CD4-positive, alpha-beta T cell (primary cell): Measurements from ENCODE around the gene RALGPS1. TPM values are rescaled to one million over a fixed set of nuclear protein-coding genes. Genes with fewer than 3 reads are reported as not detected.

Experiments
- ATAC-seq: fragments of 200-7000 bp; cut with Tn5 transposase; one replicate; pipeline ENCODE4 v1.10.0; 2022; ENCODE audit warnings: mild to moderate bottlenecking; ENCODE audit not compliant: poor library complexity
- CTCF ChIA-PET: fragments of 350-600 bp; sonication (Branson Sonifier 250); formaldehyde crosslinking; loops from one replicate; lab custom pipeline; 2021; ENCODE audit warnings: antibody characterized with exemption, inconsistent platforms; lab: Charles Lee
- POLR2A ChIA-PET: fragments of 350-600 bp; sonication (Branson Sonifier 250); formaldehyde crosslinking; loops from one replicate; lab custom pipeline; 2021; ENCODE audit warnings: antibody characterized with exemption, inconsistent platforms; lab: Charles Lee
- DNase-seq, 14 experiments: peaks; one replicate each; pipeline ENCODE4 v3.0.0-alpha.2; 2013 to 2020; ENCODE audit warnings: mixed read lengths in 2 of 14
- H3K27ac ChIP-seq, 2 donors: one replicate each; pipeline versions ENCODE4 v1.5.1 to v1.7.0; 2013; ENCODE audit warnings: low read length in 2 of 2, low read depth in 1 of 2, mild to moderate bottlenecking in 1 of 2
- H3K27me3 ChIP-seq, 2 experiments: 1 replicate in 1 of 2; 2 replicates in 1 of 2; pipeline versions ENCODE4 v1.6.1 to v1.7.0; 2013; ENCODE audit warnings: low read length in 2 of 2, control low read depth in 1 of 2, mild to moderate bottlenecking in 1 of 2, moderate library complexity in 1 of 2; ENCODE audit not compliant: insufficient read depth in 2 of 2, control insufficient read depth in 1 of 2
- H3K36me3 ChIP-seq: one replicate; pipeline ENCODE4 v1.6.1; 2013; ENCODE audit warnings: low read length, control low read depth; ENCODE audit not compliant: insufficient read depth
- H3K4me1 ChIP-seq: one replicate; pipeline ENCODE4 v1.6.1; 2013; ENCODE audit warnings: low read length, control low read depth; ENCODE audit not compliant: insufficient read depth
- H3K4me3 ChIP-seq: one replicate; pipeline ENCODE4 v1.5.1; 2013; ENCODE audit warnings: mild to moderate bottlenecking, low read length, moderate library complexity
- H3K9me3 ChIP-seq, 2 experiments: 1 replicate in 1 of 2; 2 replicates in 1 of 2; pipeline versions ENCODE4 v1.6.1 to v1.7.0; 2013; ENCODE audit warnings: low read length in 2 of 2, mild to moderate bottlenecking in 2 of 2, control low read depth in 1 of 2, moderate library complexity in 1 of 2; ENCODE audit not compliant: control insufficient read depth in 1 of 2, insufficient read depth in 1 of 2
- H3K27ac Mint-ChIP-seq: one replicate; pipeline ENCODE4 v1.8.0; 2020; ENCODE audit warnings: mixed read lengths
- H3K27me3 Mint-ChIP-seq: one replicate; pipeline ENCODE4 v1.8.0; 2021; ENCODE audit warnings: mixed read lengths
- H3K36me3 Mint-ChIP-seq: one replicate; pipeline ENCODE4 v1.8.0; 2021; ENCODE audit warnings: low read depth, mixed read lengths
- H3K4me1 Mint-ChIP-seq: one replicate; pipeline ENCODE4 v1.8.0; 2021; ENCODE audit warnings: low read depth, mixed read lengths
- H3K4me3 Mint-ChIP-seq: one replicate; pipeline ENCODE4 v1.8.0; 2020; ENCODE audit warnings: mild to moderate bottlenecking, mixed read lengths
- H3K9me3 Mint-ChIP-seq: one replicate; pipeline ENCODE4 v1.8.0; 2020; ENCODE audit warnings: mixed read lengths
- CTCF ChIP-seq: fragments of 200-600 bp; IDR thresholded peaks from one replicate; pipeline ENCODE4 v1.8.0; 2022; ENCODE audit warnings: antibody characterized with exemption, mild to moderate bottlenecking
- intact Hi-C, 2 experiments: fragments of 100-400 bp; cut with DNase I in 1 of 2; cut with micrococcal nuclease in 1 of 2; formaldehyde crosslinking; loops; one replicate each; pipeline versions ENCODE4 v1.15.1 to v1.9.0; 2023 to 2025; cut with DNase I, micrococcal nuclease
- total RNA-seq, 174 experiments: library from RNA in 2 of 174; stranded (reverse) in 2 of 174; gene quantifications; one replicate each; pipeline ENCODE4 v1.2.3 and lab custom pipeline; 2021 to 2026

Gene RALGPS1
- total RNA-seq, 2 experiments from 2014 or later = 5.8 to 6.3 TPM

- POLR2A ChIA-PET = no interaction called here
- Histone ChIP-seq H3K36me3 (no peaks in the 10 kb centered on the region), H3K9me3 (no peaks in the 10 kb centered on the region), H3K4me3 (no peak overlapping the region), H3K4me1 (peaks cover 16% of the 10 kb centered on the region), H3K27ac (no peak overlapping the region), H3K27me3 (no peaks in the 10 kb centered on the region)
- Mint-ChIP-seq H3K9me3 (no peaks in the 10 kb centered on the region), H3K36me3 (no peaks in the 10 kb centered on the region), H3K4me1 (peaks cover 27% of the 10 kb centered on the region), H3K4me3 (no peak overlapping the region), H3K27me3 (no peaks in the 10 kb centered on the region), H3K27ac (no peak overlapping the region)
- no peak for TF ChIP-seq CTCF
- CTCF ChIA-PET = no interaction called here
- DNase-seq (no peak), ATAC-seq (no peak)
- intact Hi-C loops = loop anchor here (5.0 to 10.0 kb wide), 5 partner anchors 33 to 516 kb away; partner anchors contain the start of genes LRSAM1 (in 1 of the 2), RPL12 (in 1 of the 2), SLC2A8 (in 1 of the 2) and TOR2A (in 1 of the 2)
Measured at GRCh38 chr9:127218818-127219217, 304.2 kb downstream of the RALGPS1 start.

- Histone ChIP-seq H3K9me3 (no peaks in the 10 kb centered on the region), H3K36me3 (no peaks in the 10 kb centered on the region), H3K4me3 (no peak overlapping the region), H3K27me3 (no peaks in the 10 kb centered on the region), H3K27ac (no peak overlapping the region), H3K4me1 (peaks cover 23% of the 10 kb centered on the region)
- DNase-seq = no peak
- TF ChIP-seq CTCF = no peak
- Mint-ChIP-seq H3K27me3 (peaks cover 3% of the 10 kb centered on the region), H3K4me3 (no peak overlapping the region), H3K9me3 (no peaks in the 10 kb centered on the region), H3K4me1 (peaks cover 31% of the 10 kb centered on the region), H3K27ac (no peak overlapping the region), H3K36me3 (peaks cover 6% of the 10 kb centered on the region)
- POLR2A ChIA-PET = no interaction called here
- ATAC-seq = no peak
- intact Hi-C loops = loop anchor here (5.0 to 10.0 kb wide), 5 partner anchors 33 to 515 kb away; partner anchors contain the start of genes LRSAM1 (in 1 of the 2), RPL12 (in 1 of the 2), SLC2A8 (in 1 of the 2) and TOR2A (in 1 of the 2)
- CTCF ChIA-PET = no interaction called here
Measured at GRCh38 chr9:127219520-127219919, 304.9 kb downstream of the RALGPS1 start.

GRCh38 chr9:127221695-127222094 is 307.1 kb downstream of the RALGPS1 start:
- intact Hi-C loops = loop anchor here in 1 of 2 experiments (10.0 kb wide), 1 partner anchor 933 kb away; no protein-coding TSS in a partner anchor
- peak overlapping the region; percentile 59 for H3K27ac Mint-ChIP-seq
- H3K4me3 Mint-ChIP-seq = peak overlapping the region; percentile 11
- H3K9me3 ChIP-seq = no peaks in the 10 kb centered on the region
- DNase-seq = peak in 4 of 14 experiments; percentile 18 to 45 (median 34)
- POLR2A ChIA-PET = interaction anchor here (0.6 kb wide), 1 partner anchor 153 kb away, joined by 4 read pairs; no protein-coding TSS in a partner anchor
- peaks cover 12% of the 10 kb centered on the region for H3K36me3 Mint-ChIP-seq
- H3K27ac ChIP-seq = no peak overlapping the region
- H3K9me3 Mint-ChIP-seq = no peaks in the 10 kb centered on the region
- no peaks in the 10 kb centered on the region for H3K36me3 ChIP-seq
- CTCF ChIA-PET = interaction anchor here (1.3 kb wide), 1 partner anchor 31 kb away, joined by 4 read pairs; no protein-coding TSS in a partner anchor
- H3K4me1 Mint-ChIP-seq = peaks cover 40% of the 10 kb centered on the region
- H3K27me3 Mint-ChIP-seq = peaks cover 14% of the 10 kb centered on the region
- ATAC-seq = no peak
- H3K4me1 ChIP-seq = peaks cover 35% of the 10 kb centered on the region
- TF ChIP-seq CTCF = no peak
- no peaks in the 10 kb centered on the region for H3K27me3 ChIP-seq
- no peak overlapping the region for H3K4me3 ChIP-seq
